GM19468 (cell line): ENCODE results near the gene NOXA1.
"Not testable (repeated sequence)": the region's sequence is repeated elsewhere in the genome, so short reads cannot be mapped to it uniquely, and the experiment has no call there.

Source experiments
- ATAC-seq: cut with Tn5 transposase; IDR thresholded peaks from one replicate; pipeline ENCODE4 v1.9.1; 2021; ENCODE audit warnings: mild to moderate bottlenecking, moderate library complexity, moderate number of reproducible peaks; ENCODE audit not compliant: unreplicated experiment; ENCODE audit errors: extremely low read depth

NOXA1 gene

GRCh38 chr9:137404961-137405567, 18.1 kb upstream of the NOXA1 start:
- no peak for ATAC-seq

GRCh38 chr9:137405677-137406081, 17.5 kb upstream of the NOXA1 start:
- ATAC-seq = no peak

GRCh38 chr9:137406085-137406760, 17.0 kb upstream of the NOXA1 start:
- no peak for ATAC-seq

DNA sequence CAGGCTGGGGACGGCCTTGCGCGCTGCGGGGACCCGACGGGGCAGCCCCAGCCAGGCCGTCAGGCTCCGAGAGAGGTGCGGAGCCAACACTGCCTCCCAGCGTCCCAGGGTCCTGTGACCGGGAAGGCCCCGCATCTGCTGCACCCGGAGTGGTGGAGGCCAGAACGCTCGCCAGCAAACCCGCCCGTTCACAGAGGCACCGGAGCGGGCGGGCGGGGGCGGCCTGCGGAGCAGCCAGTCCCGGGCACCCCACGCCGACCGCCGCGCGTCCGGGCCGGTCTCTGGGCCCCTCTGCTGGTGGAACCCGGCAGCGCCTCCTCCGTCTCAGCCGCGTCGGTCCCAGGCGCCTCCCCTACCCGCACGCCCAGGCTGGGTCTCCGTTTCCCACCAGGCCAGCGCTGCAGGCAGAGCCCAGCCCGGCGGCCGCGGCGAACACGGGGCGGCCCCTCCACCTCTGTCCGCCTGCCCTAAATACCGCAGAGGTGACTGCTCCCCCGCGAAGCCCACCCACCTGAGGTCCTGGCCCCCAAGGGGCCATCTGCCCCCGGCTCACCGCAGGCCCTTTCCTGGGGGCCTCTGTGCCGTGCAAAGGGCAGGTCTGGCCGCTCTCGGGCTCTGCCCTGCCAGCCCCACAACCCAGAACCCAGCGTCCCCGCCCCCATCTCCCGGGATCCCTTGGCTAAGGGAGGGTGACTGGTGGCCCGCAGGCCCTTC, 16.2 kb upstream of the NOXA1 start:
- no peak for ATAC-seq

GRCh38 chr9:137407590-137408300, 15.4 kb upstream of the NOXA1 start:
- no peak for ATAC-seq

DNA sequence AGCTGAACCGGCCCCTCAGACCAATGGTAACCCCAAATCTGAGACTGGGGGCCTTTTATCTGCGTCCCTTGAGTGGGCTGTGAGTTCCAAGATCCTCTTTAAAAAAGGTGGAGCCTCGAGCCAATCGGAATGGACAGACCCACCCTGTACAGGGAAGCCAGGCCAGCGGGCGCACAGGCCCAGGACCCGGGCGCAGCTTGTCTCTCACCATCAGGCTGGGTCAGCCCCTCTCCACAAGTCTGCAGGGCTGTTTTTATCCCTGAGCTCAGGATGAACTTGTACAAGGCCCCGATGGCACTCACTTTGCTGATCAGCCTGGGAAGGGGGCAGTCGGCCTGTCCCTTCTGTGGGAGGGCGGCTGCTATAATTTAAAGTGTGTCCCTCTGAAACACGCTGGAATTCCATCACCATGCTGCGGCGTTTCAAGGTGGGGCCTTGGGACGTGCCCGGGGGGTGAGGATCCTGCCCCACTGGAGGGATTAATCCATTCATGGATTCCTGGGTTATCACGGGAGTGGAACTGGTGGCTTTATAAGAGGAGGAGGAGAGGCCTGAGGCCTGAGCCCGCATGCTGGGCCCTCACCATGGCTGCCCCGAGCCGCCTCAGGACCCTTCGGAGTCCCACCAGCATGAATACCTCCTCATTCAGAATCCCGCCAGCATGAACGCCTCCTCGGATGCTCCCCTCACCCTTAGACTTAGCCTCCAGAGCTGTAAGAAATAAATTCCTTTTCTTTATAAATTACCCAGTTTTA, 14.4 kb upstream of the NOXA1 start:
- no peak for ATAC-seq

- ATAC-seq = no peak
Measured at GRCh38 chr9:137409515-137409914, 13.7 kb upstream of the NOXA1 start.

GRCh38 chr9:137410236-137410890, 12.8 kb upstream of the NOXA1 start:
- ATAC-seq = not testable (repeated sequence)

DNA sequence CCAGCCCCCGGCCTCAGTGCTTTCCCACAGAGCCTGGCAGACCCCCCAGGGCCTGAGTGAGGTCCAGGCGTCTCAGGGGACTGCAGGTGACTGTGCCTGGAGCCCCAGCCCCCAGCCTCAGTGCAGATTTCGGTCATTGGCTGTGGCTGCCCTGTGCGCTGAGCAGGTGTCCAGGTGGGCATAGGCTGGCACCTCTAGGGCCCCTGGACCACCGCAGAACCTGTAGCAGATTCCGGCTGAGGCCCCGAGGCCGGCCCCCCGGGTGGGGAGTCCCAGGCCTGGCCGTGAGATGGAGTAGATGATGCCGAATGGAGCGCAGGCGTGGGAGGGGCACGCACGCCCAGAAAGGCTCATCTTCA, 12.3 kb upstream of the NOXA1 start:
- ATAC-seq = no peak

- ATAC-seq = no peak
Measured at GRCh38 chr9:137411260-137411644, 11.9 kb upstream of the NOXA1 start.

GRCh38 chr9:137411645-137412380, 11.4 kb upstream of the NOXA1 start:
- no peak for ATAC-seq

DNA sequence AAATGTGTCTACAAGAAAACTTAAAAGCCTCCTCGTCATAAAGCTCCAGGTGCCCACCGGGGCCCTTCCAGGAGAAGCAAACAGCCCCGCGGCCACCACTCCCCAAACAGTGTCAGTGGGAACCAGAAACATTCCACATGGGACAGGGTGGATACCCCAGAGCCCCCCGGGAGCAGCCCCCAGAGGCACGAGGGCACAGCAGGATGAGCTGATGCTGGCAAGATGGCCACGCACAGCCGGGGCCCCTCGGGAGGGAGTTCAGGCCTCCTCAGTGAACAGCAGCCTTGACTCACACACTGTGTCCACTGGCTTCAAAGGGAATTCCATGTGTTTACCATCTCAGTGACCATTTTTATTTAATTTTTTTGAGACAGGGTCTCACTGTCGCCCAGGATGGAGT, 10.8 kb upstream of the NOXA1 start:
- ATAC-seq = no peak

GRCh38 chr9:137415451-137415850, 7.7 kb upstream of the NOXA1 start:
- no peak for ATAC-seq

GRCh38 chr9:137416006-137416562, 7.1 kb upstream of the NOXA1 start:
- no peak for ATAC-seq

- ATAC-seq = no peak
Measured at GRCh38 chr9:137416563-137417151, 6.5 kb upstream of the NOXA1 start.

- ATAC-seq = no peak
Measured at GRCh38 chr9:137417161-137418021, 5.8 kb upstream of the NOXA1 start.

DNA sequence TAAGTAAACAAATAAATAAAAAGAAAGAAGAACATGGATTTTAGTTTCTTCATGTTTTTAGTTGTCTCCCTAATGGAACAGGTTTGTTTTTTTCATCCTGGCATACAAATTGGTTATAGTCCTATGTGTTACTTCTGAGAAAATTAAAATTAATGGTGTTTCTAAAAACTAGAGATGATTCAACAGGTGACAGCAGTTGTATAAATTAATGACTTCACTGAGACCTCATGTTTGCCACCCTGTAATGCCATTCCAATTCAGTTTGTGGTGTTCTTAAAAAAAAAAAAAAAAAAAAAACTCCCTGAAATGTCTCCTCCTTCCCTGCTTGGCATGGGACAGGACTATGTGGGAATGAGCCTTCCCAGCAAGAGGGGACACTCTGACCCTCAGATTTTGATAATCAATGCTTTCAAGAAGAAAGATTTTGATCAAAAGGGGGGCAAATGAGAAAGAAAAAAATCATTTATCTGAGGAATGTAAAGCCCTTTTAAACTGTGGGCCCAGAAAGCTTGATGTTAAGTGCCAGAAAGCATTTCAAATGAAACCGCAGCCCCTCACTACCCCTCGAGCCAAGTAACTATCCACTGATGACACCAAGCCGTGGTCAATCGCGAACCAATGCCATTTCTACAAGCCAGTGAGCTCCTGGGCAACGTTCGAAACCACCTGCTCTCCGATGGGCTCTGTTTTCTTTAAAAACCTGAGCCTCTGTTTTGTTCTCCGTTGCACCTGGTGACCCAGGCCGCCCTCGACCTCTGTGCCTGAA, 1.2 kb upstream of the NOXA1 start:
- no peak for ATAC-seq
